ENCODE data around the gene PLXNA2. TPM values are rescaled to one million over a fixed set of nuclear protein-coding genes. Genes with fewer than 3 reads are reported as not detected.

Gene PLXNA2
- total and polyA plus RNA-seq, 2 of the 8 experiments (the other 6 are each of a cell fraction or from before 2014, with no cell fraction given), result 0.33 to 1.5 TPM

DNA sequence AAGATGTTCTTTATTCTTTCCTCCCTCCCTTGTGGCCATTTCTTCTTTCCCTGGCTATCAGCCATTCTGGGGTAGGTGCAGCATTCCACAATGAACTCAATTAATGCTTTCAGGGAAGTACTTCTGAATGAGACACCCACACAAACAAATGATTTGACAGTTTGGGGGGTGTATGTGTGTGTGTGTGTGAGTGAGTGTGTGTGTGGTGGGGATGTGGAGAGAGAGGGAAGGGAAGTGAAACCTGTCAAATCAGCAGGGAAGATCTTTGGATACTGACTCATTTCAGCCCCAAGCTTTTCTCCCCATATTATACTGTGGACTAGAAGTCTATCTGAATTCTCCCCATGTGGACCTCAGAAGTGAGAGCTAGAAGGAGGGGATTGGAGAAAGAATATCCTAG lies 178.3 kb downstream of the PLXNA2 start:
- Histone ChIP-seq H3K79me1 (ENCODE audit: low read depth, low read length) (no peaks in the 10 kb centered on the region), H3K4me3 (ENCODE audit: extremely low read depth in 1 of 4, insufficient read depth in 2 of 4, low read depth in 3 of 4, low read length in 4 of 4) (no peak overlapping the region), H3K56ac (replicated peaks; ENCODE audit: insufficient read length, low read depth, low read length) (no peak overlapping the region), H4K91ac (replicated peaks; ENCODE audit: insufficient read length, low read length) (no peak overlapping the region), H2BK120ac (replicated peaks; ENCODE audit: low read depth, low read length) (no peak overlapping the region), H3K27me3 (replicated peaks in 1 of 4; ENCODE audit: control insufficient read depth in 3 of 4, extremely low read depth in 1 of 4, insufficient read depth in 3 of 4, low read length in 3 of 4) (no peaks in the 10 kb centered on the region), H3K9me3 (ENCODE audit: insufficient read depth in 2 of 2, low read depth in 1 of 2, low read length in 1 of 2) (no peaks in the 10 kb centered on the region), H3K4ac (replicated peaks; ENCODE audit: insufficient read length, low read depth, low read length) (no peak overlapping the region), H3K23me2 (ENCODE audit: low read depth, low read length) (no peaks in the 10 kb centered on the region), H2AK5ac (ENCODE audit: low read depth, low read length) (no peak overlapping the region), H3K36me3 (ENCODE audit: control insufficient read depth in 2 of 4, insufficient read depth in 4 of 4, low read length in 3 of 4) (no peaks in the 10 kb centered on the region), H3K27ac (ENCODE audit: low read depth, low read length) (no peak overlapping the region), H2BK20ac (ENCODE audit: low read length) (no peak overlapping the region), H3K79me2 (ENCODE audit: control insufficient read depth in 1 of 2, insufficient read depth in 2 of 2, low read length in 2 of 2) (no peaks in the 10 kb centered on the region), H2BK15ac (ENCODE audit: low read length) (no peak overlapping the region), H2BK5ac (ENCODE audit: low read depth, low read length) (no peak overlapping the region), H4K8ac (ENCODE audit: extremely low read depth, insufficient read depth, low read length) (no peak overlapping the region), H4K20me1 (replicated peaks in 1 of 2; ENCODE audit: control insufficient read depth in 1 of 2, insufficient read depth in 2 of 2, low read length in 2 of 2) (no peaks in the 10 kb centered on the region), H3K9ac (replicated peaks in 1 of 4; ENCODE audit: extremely low read depth in 1 of 4, low read depth in 3 of 4, low read length in 3 of 4) (no peak overlapping the region), H2AFZ (ENCODE audit: low read length) (no peak overlapping the region), H3K23ac (ENCODE audit: insufficient read length) (no peak overlapping the region), H3K14ac (ENCODE audit: insufficient read length) (no peak overlapping the region), H4K5ac (ENCODE audit: insufficient read length, low read depth, low read length) (no peak overlapping the region), H2BK12ac (ENCODE audit: low read depth, low read length) (no peak overlapping the region), H3K18ac (ENCODE audit: extremely low read depth, low read length) (no peak overlapping the region), H3K4me2 (ENCODE audit: insufficient read depth in 1 of 2, low read depth in 2 of 2, low read length in 2 of 2) (no peak overlapping the region), H3K4me1 (replicated peaks in 1 of 4; ENCODE audit: control insufficient read depth in 3 of 4, insufficient read depth in 4 of 4, low read length in 3 of 4) (no peaks in the 10 kb centered on the region; a peak in 1 of 7 replicates)
- ChIA-PET POLR2A (ENCODE audit: partially characterized antibody) (no interaction called here), CTCF (ENCODE audit: partially characterized antibody) (interaction anchor here (0.9 to 10.3 kb wide), 8 partner anchors 10 to 179 kb away, joined by 3 to 63 read pairs (median 6); no protein-coding TSS in a partner anchor)
- FAIRE-seq (no peak), DNase-seq (ENCODE audit: low read depth in 1 of 2, low spot score in 2 of 2) (no peak)
- TF ChIP-seq, protein P1, sequence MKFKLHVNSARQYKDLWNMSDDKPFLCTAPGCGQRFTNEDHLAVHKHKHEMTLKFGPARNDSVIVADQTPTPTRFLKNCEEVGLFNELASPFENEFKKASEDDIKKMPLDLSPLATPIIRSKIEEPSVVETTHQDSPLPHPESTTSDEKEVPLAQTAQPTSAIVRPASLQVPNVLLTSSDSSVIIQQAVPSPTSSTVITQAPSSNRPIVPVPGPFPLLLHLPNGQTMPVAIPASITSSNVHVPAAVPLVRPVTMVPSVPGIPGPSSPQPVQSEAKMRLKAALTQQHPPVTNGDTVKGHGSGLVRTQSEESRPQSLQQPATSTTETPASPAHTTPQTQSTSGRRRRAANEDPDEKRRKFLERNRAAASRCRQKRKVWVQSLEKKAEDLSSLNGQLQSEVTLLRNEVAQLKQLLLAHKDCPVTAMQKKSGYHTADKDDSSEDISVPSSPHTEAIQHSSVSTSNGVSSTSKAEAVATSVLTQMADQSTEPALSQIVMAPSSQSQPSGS (IDR thresholded peaks at IDR 0.05; ENCODE audit: low read length), result no peak
- TF ChIP-seq GABPA (IDR thresholded peaks at IDR 0.05; ENCODE audit: borderline replicate concordance, insufficient read depth, low read length) (no peak), BCL11A (IDR thresholded peaks at IDR 0.05; ENCODE audit: low read depth in 2 of 2, low read length in 2 of 2) (no peak), CTBP2 (IDR thresholded peaks at IDR 0.05; ENCODE audit: borderline replicate concordance, insufficient read depth, insufficient read length, low read length) (no peak), YY1 (IDR thresholded peaks at IDR 0.05; ENCODE audit: low read depth, low read length) (no peak), CBX8 (IDR thresholded peaks at IDR 0.05; ENCODE audit: borderline replicate concordance, low read depth, low read length) (no peak), POLR2A (IDR thresholded peaks at IDR 0.05; ENCODE audit: control extremely low read depth in 1 of 2, low read depth in 2 of 2, low read length in 2 of 2) (no peak), SAP30 (IDR thresholded peaks at IDR 0.05; ENCODE audit: insufficient read depth, insufficient replicate concordance, low read length) (no peak), HDAC2 (IDR thresholded peaks at IDR 0.05; ENCODE audit: borderline replicate concordance in 1 of 2, low read depth in 2 of 2, low read length in 2 of 2) (no peak), ASH2L (IDR thresholded peaks at IDR 0.05; ENCODE audit: low read length) (no peak), RAD21 (IDR thresholded peaks at IDR 0.05 in 1 of 2, conservative IDR thresholded peaks at IDR 0.05 in 1 of 2; ENCODE audit: low read depth in 2 of 2, low read length in 2 of 2) (no peak)
- TF ChIP-seq, protein P2, sequence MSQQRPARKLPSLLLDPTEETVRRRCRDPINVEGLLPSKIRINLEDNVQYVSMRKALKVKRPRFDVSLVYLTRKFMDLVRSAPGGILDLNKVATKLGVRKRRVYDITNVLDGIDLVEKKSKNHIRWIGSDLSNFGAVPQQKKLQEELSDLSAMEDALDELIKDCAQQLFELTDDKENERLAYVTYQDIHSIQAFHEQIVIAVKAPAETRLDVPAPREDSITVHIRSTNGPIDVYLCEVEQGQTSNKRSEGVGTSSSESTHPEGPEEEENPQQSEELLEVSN (IDR thresholded peaks at IDR 0.05), result no peak
